Measurements from ENCODE around the gene IL20.

Gene IL20

GRCh38 chr1:206875752-206876377, 10.4 kb downstream of the IL20 start:
- DNase-seq (ENCODE audit: extremely low read depth, low read depth), result no peak
- no peak for TF ChIP-seq CTCF (IDR thresholded peaks at IDR 0.05; ENCODE audit: low read depth, low read length)

DNA sequence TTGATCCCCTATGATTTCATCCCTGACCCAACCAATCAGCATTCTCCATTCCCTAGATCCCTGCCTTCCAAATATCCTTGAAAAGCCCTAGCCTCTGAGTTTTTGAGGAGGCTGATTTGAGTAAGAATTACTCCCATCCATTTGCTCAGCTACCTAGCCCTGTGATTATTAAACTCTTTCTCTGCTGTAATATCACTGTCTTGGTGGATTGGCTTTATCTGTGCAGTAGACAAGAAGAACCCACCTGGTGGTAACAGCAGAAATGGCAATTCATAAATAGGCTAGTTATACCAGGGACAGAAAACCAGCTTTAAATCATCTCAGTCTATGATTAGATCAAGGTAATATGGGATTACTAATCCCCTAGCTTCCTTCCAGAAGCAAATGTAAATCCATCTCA, 13.0 kb downstream of the IL20 start:
- TF ChIP-seq CTCF (IDR thresholded peaks at IDR 0.05; ENCODE audit: low read depth, low read length), result no peak
- DNase-seq (ENCODE audit: extremely low read depth, low read depth), result no peak

DNA sequence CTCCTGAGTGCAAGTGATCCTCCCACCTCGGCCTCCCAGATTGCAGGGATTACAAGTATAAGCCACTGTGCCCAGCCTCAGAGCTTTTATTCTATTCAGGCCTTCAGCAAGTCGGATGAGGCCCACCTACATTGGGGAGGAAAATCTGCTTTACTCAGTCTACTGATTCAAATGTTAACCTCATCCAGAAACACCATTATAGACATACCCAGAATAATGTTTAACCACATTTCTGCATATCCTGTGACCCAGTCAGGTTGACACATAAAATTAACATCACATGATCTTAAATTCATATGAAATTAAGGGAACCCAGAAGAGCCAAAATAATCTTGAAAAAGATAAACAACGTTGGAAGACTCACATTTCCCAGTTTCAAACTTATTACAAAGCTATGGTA, 14.9 kb downstream of the IL20 start:
- DNase-seq (ENCODE audit: extremely low read depth, low read depth), result no peak
- no peak for TF ChIP-seq CTCF (IDR thresholded peaks at IDR 0.05; ENCODE audit: low read depth, low read length)

DNA sequence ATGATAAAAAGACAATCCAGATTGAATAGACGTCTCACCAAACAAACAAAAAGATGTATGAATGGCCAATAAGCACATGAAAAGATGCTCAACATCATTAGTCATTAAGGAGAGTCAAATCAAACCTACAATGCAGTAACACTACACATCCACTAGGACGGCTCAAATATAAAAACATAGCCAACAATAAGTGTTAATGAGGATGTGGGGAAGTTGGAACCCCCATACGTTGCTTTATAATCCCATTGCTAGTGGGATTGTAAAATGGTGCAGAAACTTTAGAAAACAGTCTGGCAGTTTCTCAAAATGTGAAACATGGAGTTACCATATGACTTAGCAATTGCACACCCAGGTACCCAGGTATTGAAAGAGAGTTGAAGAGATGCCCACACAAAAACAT, 17.1 kb downstream of the IL20 start:
- no peak for DNase-seq (ENCODE audit: extremely low read depth, low read depth)
- no peak for TF ChIP-seq CTCF (IDR thresholded peaks at IDR 0.05; ENCODE audit: low read depth, low read length)

- TF ChIP-seq CTCF (IDR thresholded peaks at IDR 0.05; ENCODE audit: low read depth, low read length), result no peak
- DNase-seq (ENCODE audit: extremely low read depth, low read depth), result no peak
Measured at GRCh38 chr1:206883160-206883559, 17.7 kb downstream of the IL20 start.

DNA sequence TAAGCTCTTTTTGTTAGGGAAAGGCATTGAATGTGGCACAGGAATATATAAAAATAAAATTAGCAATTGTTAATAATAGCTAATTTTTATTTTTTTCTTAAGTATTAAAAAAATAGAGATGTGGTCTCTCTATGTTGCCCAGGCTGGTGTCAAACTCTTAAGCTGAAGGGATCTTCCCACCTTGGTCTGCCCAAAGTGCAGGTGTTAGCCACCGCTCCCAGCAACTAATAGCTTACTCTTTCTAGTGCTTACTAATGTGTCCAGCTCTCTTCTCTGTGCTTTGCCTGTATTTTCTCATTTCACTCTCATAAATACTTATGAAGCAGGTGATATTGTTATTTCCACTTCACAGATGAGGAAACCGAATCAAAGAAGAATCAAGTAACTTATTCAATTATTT, 18.5 kb downstream of the IL20 start:
- no peak for TF ChIP-seq CTCF (IDR thresholded peaks at IDR 0.05; ENCODE audit: low read depth, low read length)

DNA sequence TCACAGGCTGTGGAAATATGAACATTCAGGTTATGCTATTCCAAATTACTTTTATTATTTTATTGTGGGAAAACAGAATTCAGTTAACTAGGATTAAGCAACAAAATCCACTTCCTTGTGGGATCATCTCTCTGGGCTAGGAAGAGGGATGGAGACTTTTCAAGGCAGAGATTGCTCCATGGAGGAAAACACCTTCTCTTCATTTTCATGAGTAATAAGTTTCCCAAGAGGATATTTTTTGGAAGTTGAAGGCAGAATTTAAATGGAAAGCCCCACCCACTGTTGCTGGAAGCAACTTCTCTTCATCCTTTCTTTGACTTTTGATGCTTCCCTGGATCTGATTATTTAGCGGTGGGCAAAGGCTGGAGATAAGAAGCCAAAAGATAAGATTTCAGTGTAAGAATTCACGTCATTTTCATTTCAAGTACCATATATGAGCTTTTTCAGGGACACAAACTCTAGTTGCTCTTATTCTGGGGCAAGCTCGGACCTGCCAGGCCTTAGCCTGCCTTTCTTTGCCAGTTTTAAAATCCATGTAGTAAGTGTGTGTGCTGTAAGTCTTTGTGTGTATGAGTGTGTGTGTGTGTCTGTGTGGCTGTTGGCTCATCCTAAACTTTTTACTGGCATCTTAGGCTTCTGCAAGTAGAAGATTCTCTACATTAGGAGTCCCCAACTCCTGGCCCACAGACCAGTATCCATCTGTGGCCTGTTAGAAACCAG, 20.1 kb downstream of the IL20 start:
- no peak for DNase-seq (ENCODE audit: extremely low read depth, low read depth)
- TF ChIP-seq CTCF (IDR thresholded peaks at IDR 0.05; ENCODE audit: low read depth, low read length), result no peak

More for the DNA sequence above, 18.5 kb downstream of the IL20 start:
- no peak for DNase-seq (ENCODE audit: extremely low read depth, low read depth)
